ES-I3 (cell line): ENCODE results near the gene SCAMP5.

Source experiments
- H3K36me3 ChIP-seq: 2 replicates; pipeline ENCODE4 v1.6.1; 2013; ENCODE audit warnings: mild to moderate bottlenecking, low read length, control low read depth, moderate library complexity; ENCODE audit not compliant: insufficient read depth
- H3K4me1 ChIP-seq: 2 replicates; pipeline ENCODE4 v1.6.1; 2013; ENCODE audit warnings: mild to moderate bottlenecking, control low read depth, low read length; ENCODE audit not compliant: insufficient read depth
- H3K9ac ChIP-seq: 2 replicates; pipeline ENCODE4 v1.6.1; 2013; ENCODE audit warnings: low read depth, mild to moderate bottlenecking, low read length, moderate library complexity
- H3K9me3 ChIP-seq: 2 replicates; pipeline ENCODE4 v1.6.1; 2013; ENCODE audit warnings: mild to moderate bottlenecking, low read length, moderate library complexity; ENCODE audit not compliant: control insufficient read depth, insufficient read depth

The SCAMP5 gene

DNA sequence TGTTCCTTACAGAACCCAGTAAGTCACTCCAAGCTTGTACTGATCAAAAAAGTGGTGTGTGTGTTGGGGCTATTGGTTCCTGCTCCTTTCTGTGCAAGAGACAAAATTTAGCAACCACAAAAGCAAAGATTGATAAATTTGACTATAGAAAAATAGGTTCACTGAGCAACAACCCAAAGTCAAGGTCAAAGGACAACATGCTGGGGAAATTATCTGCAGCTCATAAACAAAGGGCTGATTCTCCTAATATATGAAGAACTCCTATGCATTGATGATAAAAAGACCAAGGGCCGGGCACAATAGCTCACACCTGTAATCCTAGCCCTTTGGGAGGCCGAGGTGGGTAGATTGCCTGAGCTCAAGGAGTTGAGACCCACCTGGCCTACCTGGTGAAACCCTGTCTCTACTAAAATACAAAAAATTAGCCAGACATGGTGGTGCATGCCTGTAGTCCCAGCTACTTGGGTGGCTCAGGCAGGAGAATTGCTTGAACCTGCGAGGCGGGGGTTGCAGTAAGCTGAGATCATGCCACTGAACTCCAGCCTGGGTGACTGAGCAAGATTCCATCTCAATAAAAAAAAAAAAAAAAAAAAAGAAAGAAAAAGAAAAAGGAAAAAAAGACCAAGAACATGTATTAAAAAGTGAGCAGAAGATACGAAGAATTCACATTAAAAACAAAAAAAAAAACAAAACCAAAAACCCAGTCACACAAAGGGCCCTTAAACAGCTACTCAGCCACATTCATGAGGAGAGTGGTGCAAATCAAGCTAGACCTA lies 57.8 kb downstream of the SCAMP5 start:
- peaks cover 5% of the 10 kb centered on the region; the same call in 1 of the 2 replicates for H3K4me1 ChIP-seq

DNA sequence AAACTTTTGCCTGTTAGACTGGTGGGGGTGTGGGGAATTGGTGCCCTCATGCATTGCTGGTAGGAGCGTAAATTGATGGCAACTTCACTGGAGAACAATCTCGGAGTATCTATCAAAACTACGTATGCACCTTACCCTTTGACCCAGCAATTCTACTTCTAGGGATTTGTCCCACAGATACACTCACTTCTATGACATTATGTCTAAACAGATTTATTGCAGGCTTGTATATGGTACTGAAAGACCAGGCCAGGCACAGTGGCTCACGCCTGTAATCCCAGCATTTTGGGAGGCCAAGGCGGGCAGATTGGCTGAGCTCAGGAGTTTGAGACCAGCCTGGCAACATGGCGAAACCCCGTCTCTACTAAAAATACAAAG lies 58.4 kb downstream of the SCAMP5 start:
- H3K4me1 ChIP-seq = peaks cover 9% of the 10 kb centered on the region
- H3K36me3 ChIP-seq = 0 out of 2 replicates have a peak, but pooled peaks cover 3% of the 10 kb centered on the region
- H3K9me3 ChIP-seq = no peaks in the 10 kb centered on the region
- no peak overlapping the region for H3K9ac ChIP-seq

More for the DNA sequence above, 57.8 kb downstream of the SCAMP5 start:
- Histone ChIP-seq H3K36me3 (peaks cover 6% of the 10 kb centered on the region; the same call in 1 of the 2 replicates), H3K9me3 (no peaks in the 10 kb centered on the region), H3K9ac (no peak overlapping the region)

DNA sequence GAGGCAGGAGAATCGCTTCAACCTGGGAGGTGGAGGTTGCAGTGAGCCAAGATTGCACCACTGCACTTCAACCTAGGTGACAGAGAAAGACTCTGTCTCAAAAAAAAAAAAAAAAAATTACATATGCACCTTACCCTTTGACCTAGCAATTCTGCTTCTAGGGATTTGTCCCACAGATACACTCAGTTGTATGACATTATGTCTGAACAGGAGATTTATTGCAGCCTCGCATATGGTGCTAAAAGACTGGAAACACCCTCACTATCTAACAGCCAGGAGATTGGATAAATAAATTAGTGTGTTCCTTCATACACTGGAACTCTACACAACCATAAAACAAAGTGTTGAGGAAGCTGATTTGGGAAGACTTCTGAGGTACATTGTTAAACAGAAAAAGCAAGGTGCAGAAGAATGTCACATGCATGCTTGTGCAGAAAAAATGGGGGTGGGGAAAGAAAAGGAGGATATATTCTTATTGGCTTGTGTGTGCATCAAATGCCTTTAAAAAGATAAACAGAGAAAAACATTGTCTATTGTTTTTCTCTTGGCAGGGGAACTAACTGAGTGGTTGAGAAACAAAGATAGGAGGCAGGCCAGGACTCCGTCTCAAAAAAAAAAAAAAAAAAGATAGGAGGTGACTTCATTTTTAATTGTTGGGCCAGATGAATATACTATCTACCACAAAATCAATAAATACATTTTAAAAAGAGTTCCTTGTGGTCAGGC lies 59.0 kb downstream of the SCAMP5 start:
- Histone ChIP-seq H3K9me3 (no peaks in the 10 kb centered on the region), H3K36me3 (no peaks in the 10 kb centered on the region), H3K4me1 (peaks cover 9% of the 10 kb centered on the region), H3K9ac (no peak overlapping the region)

DNA sequence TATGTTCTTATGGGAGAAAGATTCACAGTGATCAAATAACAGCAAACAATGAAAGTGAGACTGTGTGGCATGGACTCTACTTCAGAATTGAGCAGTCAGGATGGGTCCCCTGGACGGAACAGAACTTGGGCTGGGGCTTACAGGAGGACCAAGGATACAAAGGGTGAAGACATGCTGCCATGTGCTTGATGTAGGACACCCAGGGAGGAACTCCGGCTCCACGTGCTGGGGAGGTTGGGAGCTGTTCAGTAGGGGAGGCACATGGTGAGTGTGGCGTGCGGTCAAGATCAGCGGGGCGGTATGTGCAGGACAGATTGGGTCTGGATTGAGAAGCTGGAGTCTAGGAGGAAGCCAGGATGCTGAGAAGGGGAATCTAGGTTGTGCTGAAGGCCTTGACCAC lies 60.7 kb downstream of the SCAMP5 start:
- no peaks in the 10 kb centered on the region for H3K36me3 ChIP-seq
- no peaks in the 10 kb centered on the region for H3K9me3 ChIP-seq
- H3K4me1 ChIP-seq = peaks cover 9% of the 10 kb centered on the region
- no peak overlapping the region for H3K9ac ChIP-seq

DNA sequence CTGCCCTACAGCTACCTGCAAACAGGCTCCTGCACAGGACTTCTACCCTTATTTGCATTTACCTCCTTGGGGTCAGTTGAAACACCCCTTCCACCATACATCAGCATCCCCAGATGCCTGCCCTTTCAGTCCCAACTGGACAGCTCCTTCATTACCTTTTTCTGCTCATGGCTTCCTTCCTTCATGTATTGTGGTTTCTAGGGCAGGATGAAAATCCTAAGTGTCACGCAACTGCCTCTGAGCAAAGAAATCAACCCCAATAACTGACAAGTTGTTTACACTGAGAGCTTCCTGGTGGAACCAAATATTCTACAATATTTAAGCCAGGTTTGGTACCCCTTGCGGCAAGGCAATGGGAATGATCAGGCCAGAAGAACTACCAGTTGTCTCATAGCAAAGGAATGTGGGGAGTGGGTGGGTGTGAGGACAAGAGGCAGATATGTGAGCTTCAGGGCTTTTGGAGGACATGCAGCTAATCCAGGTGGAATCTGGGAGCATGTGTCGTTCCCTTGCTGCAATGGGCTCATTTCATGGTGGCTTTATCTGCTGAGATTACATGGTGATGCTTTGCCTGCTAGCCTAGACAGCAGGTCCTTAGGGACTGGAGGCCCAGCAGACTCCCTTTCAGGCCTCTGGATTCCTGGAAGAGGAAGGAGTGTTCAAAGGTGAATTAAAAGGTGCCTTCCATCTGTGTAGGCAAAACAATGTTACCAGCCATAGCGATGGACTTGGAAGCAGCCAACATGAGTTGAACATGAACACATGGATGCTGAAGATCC lies 63.0 kb downstream of the SCAMP5 start:
- Histone ChIP-seq H3K9me3 (no peaks in the 10 kb centered on the region), H3K4me1 (peaks cover 9% of the 10 kb centered on the region), H3K9ac (no peak overlapping the region), H3K36me3 (no peaks in the 10 kb centered on the region)

DNA sequence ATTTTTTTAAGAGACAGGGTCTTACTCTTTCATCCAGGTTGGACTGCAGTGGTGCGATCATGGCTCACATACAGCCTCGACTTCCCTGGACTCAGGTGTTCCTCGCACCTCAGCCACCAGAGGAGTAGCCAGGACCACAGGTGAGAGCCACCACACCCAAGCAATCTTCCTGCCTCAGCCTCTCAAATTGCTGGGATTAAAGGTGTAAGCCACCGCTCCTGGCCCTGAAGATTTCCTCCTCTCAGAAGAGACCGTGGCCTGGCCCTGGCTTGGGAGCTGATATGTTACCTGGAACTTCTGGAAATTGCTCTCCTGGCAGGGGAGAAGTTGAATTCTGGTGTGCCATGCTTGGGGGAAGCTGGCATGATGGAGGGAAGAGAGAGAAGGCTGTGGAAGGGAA lies 64.2 kb downstream of the SCAMP5 start:
- Histone ChIP-seq H3K36me3 (no peaks in the 10 kb centered on the region), H3K9me3 (no peaks in the 10 kb centered on the region), H3K9ac (no peak overlapping the region), H3K4me1 (peaks cover 9% of the 10 kb centered on the region)

DNA sequence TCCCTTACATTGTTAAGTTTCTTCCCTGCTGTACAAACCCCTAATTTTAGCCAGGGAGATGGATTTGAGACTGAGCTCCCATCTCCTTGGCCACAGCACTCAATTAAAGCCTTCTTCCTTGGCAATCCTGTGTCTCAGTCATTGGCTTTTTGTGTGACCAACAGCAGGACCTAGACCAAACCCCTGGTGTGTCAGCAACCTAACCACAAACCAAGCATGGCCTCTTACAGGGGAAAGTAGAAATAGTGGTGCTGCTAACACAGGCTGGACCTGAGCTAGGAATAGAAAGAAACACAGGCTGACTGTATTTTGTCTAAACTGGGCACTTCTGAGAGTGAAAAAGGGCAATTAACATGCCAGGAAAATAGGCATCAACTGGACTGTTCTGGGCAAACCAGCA lies 65.9 kb downstream of the SCAMP5 start:
- Histone ChIP-seq H3K9ac (no peak overlapping the region), H3K9me3 (peaks cover 4% of the 10 kb centered on the region; the same call in 1 of the 2 replicates), H3K36me3 (no peaks in the 10 kb centered on the region; the same call in 1 of the 2 replicates), H3K4me1 (peaks cover 9% of the 10 kb centered on the region)

DNA sequence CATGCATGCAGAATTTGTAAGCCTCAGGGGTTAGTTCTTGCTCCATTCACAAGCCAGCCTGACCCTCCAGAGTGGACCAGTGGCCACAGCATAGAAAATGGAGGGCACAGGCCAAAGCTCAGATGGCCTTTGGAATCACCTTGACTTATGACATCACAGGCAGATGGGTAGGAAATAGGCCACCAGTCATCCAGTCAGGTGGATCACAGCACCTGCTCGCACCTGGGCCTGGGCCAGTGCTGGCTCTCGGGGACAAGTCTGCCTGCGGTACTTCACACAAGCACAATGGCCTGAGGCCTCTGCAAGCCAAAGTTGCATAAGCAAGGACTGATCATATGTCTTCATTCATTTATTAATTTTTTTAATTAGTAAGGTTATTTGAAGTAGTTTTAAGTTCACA lies 67.3 kb downstream of the SCAMP5 start:
- H3K4me1 ChIP-seq = peaks cover 9% of the 10 kb centered on the region
- H3K36me3 ChIP-seq = no peaks in the 10 kb centered on the region; the same call in 1 of the 2 replicates
- H3K9ac ChIP-seq = no peak overlapping the region
- H3K9me3 ChIP-seq = peaks cover 13% of the 10 kb centered on the region

DNA sequence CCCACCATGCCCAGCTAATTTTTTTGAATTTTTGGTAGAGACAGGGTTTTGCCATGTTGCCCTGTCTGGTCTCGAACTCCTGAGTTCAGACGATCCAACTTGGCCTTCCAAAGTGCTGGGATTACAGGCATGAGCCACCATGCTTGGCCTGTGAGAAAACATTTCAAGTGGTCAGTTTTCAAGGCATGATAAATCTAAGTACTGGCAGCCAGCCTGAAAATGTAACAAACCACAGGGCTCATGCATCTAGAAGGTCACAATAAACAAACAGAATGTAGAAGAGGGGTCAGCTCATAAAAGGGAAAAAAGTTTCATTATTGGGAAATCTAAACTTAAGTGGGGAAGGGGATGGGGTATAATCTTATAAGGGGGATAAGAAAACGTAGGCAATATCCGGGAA lies 68.0 kb downstream of the SCAMP5 start:
- Histone ChIP-seq H3K9ac (no peak overlapping the region), H3K4me1 (peaks cover 3% of the 10 kb centered on the region), H3K9me3 (peaks cover 13% of the 10 kb centered on the region), H3K36me3 (no peaks in the 10 kb centered on the region; the same call in 1 of the 2 replicates)

DNA sequence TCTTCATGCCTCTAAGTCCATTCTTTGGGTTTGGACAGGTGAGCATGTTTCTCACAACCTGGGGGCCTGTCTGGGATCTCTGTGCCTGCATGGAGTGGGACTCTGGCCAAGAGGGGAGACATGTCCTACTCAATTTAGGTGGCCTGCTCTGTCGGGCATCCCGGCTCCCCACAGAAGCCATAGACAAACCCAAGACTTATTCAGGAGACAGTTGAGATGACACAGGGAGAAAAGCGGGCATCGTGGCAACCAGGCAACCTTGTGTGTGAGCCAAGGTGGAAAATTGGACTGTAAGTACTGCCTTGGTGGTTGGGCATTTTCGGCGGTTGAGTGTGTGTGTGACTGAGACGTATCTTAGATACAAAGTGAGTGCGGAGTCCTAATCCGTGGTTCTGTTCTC lies 68.5 kb downstream of the SCAMP5 start:
- no peak overlapping the region for H3K9ac ChIP-seq
- H3K36me3 ChIP-seq = no peaks in the 10 kb centered on the region; the same call in 1 of the 2 replicates
- no peaks in the 10 kb centered on the region for H3K4me1 ChIP-seq
- peaks cover 13% of the 10 kb centered on the region for H3K9me3 ChIP-seq

DNA sequence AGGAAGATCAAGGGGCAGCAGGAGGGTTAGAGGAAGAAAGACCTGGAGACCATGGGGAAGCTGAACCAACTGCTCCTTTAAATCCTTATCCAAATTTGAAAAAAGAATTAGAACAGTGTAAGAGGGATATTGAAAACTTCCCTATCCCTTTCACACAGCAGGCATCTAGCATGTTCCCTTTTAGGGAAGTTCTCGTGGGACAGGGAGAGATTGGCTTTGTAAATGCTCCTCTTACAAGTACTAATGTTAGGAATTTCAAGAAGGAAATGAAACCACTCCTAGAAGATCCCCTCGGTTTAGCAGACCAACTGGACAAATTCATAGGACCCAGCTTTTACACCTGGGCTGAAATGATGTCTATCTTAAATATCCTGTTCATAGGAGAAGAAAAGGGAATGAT lies 69.5 kb downstream of the SCAMP5 start:
- no peaks in the 10 kb centered on the region for H3K4me1 ChIP-seq
- H3K36me3 ChIP-seq = no peaks in the 10 kb centered on the region; the same call in 1 of the 2 replicates

DNA sequence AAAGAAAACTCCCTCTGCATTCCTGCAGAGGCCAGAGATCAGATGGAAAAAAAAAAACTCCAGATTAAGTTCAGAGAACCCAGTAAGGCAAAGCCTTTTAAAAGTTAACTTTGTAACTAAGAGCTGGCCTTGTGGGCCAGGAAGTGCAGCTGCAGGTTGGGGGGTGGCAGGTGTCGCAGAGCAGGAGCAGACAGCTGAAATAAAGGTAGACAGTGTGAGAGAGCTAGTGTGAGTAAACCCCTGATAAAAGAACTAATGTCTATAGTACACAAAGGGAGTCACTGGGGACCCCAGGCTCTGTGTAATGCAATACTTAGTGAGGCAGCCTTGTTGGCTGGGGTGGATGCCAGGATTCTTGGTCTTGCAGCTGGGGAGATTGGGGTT lies 70.1 kb downstream of the SCAMP5 start:
- Histone ChIP-seq H3K36me3 (no peaks in the 10 kb centered on the region; the same call in 1 of the 2 replicates), H3K4me1 (no peaks in the 10 kb centered on the region), H3K9ac (no peak overlapping the region), H3K9me3 (peaks cover 13% of the 10 kb centered on the region)

More for the DNA sequence above, 69.5 kb downstream of the SCAMP5 start:
- H3K9ac ChIP-seq = no peak overlapping the region
- H3K9me3 ChIP-seq = peaks cover 13% of the 10 kb centered on the region

DNA sequence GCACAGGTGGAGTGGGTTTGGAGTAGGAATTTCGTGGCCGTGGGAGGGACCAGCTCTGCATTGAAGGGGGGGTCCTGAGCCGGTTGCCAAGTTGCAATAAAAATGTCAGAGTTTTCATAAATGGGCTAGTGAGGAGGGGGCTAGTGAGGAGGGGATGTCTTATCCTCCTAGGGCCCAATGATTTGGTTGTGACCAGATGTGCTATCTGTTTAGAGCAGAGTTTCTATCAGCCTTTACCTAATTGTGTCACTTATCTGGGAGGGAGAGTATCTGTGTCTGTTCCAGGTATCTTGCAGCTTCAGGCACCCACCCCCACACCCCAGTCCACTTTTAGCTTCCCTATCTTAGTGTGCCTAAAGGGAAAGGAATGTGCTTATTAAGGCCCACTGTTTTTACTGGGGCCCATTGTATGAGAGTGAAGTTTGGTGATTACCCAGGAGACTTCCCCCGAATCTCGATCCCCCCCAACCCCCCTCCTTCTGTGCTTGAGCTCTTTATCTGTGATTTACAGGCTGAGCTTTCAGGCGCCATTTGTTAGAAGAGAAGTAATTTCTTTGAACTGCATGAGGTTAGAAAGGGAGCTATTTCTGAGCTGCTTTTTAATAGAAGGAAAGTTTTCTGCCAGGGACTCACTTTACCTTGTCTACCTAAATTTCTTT lies 70.6 kb downstream of the SCAMP5 start:
- no peaks in the 10 kb centered on the region; the same call in 1 of the 2 replicates for H3K36me3 ChIP-seq
- H3K9me3 ChIP-seq = peaks cover 13% of the 10 kb centered on the region
- H3K4me1 ChIP-seq = no peaks in the 10 kb centered on the region
- H3K9ac ChIP-seq = no peak overlapping the region
